Measurements from ENCODE around the gene STAT5A.
"Not testable (repeated sequence)": the region's sequence is repeated elsewhere in the genome, so short reads cannot be mapped to it uniquely, and the experiment has no call there.

The STAT5A gene

DNA sequence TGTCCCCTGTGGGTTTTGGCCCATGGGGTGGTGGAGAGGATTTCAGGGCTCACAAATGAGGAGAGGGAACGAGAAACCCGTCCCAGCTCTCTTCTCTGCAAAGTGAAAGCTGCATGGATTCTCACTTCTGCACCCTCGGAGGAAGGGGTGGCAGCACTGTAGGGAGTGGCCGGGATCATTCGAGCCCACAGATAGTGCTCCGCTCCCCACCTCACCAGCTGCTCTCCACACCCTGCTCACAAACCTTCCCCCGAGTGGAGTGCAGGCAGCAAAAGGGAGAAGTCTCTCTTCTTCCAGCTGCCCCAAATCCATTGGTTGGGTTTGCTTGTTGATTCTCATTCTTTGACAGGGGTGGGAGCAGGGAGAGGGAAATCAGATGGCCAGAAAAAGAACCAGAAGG is 20.1 kb downstream of the STAT5A start:
- no peak for DNase-seq (ENCODE audit: low read depth)

DNA sequence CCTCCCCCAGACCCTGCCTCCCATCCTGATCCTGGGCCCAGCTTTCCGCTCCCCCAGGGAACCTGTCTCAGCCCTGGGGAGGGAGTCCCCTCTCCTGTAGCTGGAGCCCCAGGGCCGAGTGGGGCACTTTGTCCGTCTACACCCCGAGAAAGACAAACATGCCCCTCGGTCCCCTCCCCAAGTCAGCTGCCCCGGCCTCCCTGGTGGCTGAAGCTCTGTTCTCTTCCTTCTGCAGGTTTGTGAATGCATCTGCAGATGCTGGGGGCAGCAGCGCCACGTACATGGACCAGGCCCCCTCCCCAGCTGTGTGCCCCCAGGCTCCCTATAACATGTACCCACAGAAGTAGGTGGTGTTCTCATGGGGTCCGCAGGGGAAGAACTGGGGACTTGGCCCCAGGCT is 20.8 kb downstream of the STAT5A start:
- no peak for DNase-seq (ENCODE audit: low read depth)

DNA sequence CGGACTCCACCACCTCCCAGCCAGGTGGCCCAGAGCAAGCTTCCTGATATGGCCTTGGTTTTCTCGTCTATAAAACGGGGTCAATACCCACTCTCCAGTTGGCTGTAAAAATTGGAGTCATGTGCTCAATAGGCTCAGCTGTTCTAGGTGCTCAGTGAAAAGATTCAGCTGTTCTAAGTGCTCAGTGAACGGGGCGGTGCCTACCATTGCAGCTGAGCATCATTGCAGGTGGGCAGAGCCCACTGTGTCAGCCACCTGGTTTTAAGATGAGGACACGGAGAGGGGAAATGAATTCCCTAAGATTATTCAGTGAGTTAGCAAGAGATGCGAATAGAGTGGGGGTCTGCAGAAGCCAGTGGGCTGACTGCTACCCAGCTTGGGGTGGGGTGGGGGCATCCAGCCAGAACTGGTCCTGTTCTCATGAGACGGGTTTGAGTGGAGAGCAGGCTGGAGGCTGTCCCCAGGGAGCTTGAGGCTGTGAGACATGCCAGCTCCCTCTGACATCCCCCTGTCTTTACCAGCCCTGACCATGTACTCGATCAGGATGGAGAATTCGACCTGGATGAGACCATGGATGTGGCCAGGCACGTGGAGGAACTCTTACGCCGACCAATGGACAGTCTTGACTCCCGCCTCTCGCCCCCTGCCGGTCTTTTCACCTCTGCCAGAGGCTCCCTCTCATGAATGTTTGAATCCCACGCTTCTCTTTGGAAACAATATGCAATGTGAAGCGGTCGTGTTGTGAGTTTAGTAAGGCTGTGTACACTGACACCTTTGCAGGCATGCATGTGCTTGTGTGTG is 21.9 kb downstream of the STAT5A start:
- DNase-seq (ENCODE audit: low read depth) = no peak

DNA sequence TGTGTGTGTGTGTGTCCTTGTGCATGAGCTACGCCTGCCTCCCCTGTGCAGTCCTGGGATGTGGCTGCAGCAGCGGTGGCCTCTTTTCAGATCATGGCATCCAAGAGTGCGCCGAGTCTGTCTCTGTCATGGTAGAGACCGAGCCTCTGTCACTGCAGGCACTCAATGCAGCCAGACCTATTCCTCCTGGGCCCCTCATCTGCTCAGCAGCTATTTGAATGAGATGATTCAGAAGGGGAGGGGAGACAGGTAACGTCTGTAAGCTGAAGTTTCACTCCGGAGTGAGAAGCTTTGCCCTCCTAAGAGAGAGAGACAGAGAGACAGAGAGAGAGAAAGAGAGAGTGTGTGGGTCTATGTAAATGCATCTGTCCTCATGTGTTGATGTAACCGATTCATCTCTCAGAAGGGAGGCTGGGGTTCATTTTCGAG is 22.5 kb downstream of the STAT5A start:
- no peak for DNase-seq (ENCODE audit: low read depth)

DNA sequence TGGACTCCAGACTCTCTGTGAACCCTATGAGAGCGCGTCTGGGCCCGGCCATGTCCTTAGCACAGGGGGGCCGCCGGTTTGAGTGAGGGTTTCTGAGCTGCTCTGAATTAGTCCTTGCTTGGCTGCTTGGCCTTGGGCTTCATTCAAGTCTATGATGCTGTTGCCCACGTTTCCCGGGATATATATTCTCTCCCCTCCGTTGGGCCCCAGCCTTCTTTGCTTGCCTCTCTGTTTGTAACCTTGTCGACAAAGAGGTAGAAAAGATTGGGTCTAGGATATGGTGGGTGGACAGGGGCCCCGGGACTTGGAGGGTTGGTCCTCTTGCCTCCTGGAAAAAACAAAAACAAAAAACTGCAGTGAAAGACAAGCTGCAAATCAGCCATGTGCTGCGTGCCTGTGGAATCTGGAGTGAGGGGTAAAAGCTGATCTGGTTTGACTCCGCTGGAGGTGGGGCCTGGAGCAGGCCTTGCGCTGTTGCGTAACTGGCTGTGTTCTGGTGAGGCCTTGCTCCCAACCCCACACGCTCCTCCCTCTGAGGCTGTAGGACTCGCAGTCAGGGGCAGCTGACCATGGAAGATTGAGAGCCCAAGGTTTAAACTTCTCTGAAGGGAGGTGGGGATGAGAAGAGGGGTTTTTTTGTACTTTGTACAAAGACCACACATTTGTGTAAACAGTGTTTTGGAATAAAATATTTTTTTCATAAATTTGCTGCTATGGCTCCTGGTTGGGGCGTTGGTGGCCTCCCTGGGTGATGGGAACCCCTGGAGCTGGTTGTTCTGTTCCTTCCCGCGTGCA is 23.1 kb downstream of the STAT5A start:
- DNase-seq (ENCODE audit: low read depth) = peak; percentile 86

DNA sequence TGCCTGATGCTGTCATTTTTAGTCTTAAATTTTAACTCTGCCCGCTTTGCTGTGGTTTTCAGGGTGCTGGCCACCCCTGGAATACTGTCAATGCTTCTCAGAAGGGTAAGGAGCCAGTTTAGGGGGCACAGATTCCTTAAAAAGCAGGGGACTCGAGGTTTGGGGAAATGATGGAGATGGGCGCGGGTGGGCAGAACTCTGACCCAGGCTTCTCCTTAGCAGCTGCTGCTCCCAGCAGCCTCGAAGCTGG is 23.7 kb downstream of the STAT5A start:
- no peak for DNase-seq (ENCODE audit: low read depth)

DNA sequence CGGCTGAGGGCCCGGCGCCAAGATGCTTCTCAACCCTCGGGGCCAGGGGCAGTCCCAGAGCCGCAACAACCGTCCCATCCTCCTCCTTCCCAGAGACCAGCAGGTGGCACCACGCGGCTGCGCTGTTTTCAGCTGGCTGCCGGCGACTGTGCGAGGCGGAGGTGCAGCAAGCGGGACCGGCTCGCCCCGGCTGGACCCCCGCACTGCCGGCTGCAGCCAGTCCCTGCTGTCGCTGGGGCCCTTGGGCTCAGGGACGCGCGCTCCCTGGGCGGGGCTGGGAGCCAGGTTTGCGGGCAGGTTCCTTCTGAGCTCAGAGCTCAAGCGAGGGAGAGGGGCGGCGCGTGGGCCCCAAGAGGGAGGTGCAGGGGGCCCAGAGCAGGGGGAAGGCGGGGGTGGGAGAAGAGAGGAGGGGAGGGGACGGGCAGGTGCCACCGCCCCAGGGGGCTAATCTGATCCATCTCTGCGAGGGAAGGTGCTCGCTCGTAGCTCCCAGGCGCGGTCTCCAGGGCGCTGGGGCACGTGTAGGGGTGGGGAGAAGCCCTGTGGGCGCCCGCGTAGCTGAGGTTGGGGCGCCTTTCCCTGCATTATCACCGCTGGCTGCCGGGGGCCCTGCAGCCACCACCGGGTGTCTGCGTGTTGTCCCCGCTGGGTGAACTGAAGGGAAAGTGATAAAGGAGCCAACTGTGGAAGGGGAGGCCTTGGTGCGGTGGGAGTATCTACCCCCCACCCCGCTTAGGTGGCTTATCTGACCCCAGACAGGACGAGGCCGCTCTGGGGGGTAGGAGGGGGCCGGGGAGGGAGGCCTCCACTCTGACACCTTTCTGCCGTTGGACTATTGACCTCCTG is 24.2 kb downstream of the STAT5A start:
- DNase-seq (ENCODE audit: low read depth) = no peak

DNA sequence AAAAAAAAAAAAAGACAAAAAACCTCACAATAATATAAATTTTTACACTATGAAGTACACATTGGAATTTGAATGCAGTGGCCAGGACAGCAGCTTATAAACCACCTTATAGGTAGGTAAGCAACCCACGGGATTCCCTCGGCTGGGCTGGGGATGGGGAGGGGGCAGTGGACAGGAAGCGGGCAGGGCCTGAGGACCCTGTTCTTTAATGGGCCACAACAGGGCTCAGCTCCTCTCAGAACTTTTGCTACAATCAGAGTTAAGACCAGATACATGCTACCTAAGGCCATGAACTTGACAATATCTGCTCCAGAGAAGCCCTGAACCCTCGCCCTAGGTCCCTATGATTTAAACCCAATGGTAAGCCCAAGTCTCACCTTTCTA is 25.1 kb downstream of the STAT5A start:
- DNase-seq (ENCODE audit: low read depth) = no peak

DNA sequence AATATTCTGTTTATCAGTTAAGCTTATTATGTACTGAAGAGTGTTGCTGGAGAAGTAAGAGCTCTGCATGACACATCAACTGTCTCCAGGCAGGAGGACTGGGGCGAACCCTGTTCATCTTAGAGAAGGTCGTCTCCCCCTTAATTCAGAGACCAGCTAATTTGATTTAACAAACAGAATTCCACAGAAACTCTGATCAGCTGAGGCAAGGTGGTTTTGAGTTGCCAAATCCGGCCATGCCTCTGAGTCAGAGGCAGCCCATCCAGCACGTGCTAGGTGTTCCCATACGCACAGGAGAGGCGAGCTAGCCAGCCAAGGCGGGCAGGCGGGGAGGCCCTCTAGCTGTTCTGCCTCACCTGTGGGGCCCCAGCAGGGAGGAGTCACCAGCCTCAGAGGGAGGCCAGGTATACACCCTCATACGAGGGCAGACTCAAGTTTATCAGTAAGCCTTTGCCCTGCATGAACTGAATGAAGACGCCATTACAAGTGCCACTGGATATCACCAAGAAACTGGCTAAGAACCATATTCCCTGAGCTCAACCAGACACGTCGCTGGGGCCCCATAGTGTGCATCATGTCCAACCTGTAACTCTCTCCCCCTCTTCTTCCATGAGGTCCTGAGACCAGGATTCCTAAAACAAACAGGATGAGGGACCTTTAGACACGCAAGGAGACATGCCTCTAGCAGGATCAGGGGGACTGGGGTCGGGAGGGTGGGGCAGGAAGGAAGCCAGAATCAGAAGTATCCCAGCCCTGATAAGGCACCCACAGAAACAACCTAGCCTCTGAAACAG is 25.7 kb downstream of the STAT5A start:
- no peak for DNase-seq (ENCODE audit: low read depth)

DNA sequence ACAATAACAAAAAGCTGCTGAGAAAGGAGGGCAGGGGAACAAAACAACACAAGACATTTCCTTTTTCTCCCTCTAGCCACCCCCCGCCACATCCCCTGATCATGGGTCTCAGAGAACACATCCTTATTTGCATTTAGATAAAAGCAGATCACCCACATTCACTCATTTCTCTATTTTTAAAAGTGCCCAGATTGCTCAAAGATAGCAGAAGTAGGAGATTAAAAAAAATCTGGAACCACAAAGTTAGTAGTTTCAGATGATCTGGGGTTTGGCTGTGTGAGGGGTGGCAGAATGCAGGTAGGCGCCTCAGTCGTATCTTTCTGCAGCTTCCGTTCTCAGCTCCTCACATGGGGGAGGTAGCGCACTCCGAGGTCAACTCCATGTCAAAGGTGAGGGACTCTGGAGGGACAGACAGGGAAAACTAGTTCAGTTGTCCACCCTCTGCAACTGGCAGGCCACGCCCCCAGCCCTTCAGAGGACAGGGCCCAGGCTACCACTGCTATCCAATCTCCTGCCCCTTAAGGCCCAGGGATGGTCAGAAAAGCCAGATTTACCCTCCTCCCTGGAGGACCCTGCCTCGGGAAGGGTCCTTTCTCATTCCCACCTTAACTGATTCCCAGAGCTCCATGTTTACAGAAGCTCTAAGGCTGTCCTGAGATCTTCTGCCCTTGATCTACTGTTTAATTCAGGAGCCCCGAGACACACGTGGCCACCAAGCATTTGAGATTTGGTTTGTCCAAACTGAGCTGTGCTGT is 27.3 kb downstream of the STAT5A start:
- DNase-seq (ENCODE audit: low read depth) = no peak

DNA sequence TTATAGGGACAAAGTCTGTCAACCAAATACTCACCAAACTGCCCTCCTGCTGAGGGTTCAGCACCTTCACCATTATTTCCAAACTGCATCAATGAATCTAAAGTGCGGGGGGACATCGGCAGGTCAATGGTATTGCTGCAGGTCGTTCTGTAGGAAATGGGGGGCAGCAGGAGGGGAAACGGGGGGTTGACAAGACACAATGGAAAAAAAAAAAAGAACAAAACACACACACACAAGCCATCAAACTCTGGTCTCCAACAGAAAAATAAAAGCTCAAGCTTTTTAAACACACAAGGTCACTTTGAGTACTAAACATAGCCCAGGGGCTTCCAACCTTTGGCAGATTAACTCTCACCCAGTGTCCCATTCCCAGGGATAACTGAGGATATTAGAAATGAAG is 28.5 kb downstream of the STAT5A start:
- no peak for DNase-seq (ENCODE audit: low read depth)

DNA sequence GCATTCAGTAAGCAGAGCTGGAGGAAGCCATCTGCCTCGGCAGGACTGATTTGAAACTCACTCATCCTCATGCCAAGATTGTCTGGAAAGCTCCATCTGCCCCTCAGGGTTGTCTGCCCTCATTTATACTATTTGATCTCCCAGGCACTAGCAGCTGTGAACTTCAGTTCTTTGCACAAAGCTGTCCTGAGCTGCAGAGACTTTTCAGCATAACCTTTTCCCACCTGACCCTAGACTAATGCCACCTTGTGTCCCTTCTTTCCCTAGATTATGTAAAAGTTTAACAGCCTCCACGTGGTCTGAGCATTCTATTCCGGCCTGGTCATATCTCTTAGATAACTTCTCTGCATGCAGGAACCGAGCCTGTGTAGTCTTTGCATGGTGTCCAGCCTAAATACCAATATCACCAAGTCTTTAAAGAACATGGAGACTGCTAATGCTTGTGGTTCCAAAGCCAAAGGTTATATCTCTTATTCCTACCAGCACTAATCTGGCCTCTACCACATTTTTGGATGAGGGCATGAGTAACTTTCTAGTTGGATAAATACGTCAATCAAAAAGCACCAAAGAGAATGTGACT is 29.1 kb downstream of the STAT5A start:
- DNase-seq (ENCODE audit: low read depth) = no peak

DNA sequence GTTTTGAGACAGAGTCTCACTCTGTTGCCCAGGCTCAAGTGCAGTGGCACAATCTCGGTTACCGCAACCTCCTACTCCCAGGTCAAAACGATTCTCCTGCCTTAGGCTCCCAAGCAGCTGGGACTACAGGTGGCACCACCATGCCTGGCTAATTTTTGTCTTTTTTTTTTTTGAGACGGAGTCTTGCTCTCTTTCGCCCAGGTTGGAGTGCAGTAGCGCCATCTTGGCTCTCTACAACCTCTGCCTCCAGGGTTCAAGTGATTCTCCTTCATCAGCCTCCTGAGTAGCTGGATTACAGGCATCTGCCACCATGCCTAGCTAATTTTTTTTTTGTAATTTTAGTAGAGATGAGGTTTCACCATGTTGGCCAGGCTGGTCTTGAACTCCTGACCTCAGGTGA is 29.7 kb downstream of the STAT5A start:
- DNase-seq (ENCODE audit: low read depth) = not testable (repeated sequence)

DNA sequence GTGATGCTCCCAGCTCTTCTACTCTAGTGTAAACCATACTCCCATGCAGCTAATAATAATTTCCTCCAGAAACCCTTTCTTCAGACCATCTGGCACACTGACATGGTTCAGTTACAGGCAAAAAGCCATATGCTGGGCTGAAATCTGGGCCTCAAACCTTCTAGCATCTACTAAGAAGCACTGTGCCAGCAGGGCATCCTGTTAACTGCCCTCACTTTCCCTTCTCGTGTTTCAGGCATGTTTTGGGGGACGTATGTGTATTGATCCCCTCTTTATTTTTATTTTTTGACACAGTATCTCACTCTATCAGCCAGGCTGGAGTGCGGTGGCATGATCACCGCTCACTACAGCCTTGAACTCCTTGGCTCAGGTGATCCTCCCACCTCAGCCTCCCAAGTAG is 33.3 kb downstream of the STAT5A start:
- no peak for DNase-seq (ENCODE audit: low read depth)

DNA sequence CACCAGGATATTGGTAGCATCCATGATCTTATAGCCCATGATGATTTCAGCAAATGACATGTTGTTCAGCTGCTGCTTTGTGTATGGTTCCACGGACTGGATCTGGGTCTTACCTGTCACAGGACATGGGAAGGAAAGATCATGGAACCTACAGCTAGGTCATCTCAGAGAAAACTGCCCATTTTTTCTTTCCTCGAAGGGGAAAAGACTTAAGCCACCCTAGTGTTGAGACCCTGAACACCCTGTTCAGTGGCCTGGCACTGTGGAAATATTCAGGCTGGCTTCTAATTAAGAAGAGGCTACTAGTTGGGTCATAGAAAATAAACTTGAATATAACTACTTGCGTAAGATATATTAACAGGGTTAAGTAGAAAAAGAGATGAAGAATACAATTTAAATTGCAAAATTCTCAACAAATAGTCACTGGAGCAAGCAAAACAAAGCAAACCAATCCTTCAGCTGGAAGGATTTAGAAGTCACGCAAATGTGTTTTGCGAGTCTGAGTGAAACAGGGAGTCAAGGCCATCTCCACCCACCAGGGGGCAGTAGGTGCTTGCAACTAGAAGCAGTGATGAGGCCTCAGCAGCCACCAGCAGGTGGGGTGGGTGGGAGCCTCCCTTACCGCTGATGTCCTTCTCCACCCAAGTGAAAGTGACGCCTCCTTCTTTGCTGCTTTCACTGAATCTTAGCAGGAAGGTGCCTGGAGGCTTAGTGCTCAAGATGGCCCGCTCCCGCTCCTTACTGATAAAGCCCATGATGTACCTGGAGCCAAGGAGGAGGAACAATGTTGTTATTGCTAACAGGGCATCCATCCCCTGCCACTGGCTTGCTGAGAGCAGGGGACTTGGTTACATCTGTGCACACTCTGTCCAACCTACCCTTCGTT is 34.3 kb downstream of the STAT5A start:
- DNase-seq (ENCODE audit: low read depth) = peak; percentile 83

DNA sequence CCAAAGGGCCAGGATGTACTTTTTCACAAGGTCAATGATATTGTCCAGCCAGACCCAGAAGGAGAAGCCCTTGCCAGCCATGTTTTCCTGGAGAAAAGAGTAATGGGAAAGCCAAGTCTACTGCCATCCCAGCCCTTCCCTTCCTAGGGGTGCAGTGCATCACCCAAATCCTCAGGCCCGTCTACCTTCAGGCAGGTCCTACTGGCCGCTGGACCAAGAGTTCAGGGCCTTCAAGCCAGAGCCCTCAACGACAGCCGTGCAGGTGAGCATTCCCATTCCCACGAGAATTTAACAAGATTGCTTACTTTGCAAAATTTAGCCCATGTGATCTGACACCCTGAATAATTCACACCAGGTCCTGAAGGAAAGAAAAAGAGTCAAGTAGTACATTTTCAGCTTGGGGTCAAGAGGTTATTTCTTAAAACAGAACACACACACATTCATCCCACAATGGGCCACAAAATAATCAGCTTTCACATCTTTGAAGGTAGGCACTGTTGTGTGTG is 35.0 kb downstream of the STAT5A start:
- DNase-seq (ENCODE audit: low read depth) = no peak

DNA sequence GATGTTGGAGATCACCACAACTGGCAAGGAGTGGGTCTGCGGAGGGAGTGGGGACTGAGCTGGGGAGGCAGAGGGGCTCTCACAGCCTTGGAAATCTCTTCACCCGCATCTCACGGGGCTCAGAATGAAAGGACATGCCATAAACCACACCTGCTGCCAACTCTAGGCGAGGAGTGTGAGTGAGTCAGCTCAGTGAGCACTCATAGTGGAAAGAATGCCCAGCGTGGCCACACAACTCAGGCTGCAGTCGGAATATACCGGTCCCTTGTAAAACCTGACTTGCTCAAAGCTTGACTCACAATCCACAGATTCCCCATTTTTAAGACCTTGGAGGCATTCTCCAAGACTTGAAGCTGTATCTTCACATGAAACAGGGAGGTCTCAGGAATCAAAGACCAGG is 36.7 kb downstream of the STAT5A start:
- DNase-seq (ENCODE audit: low read depth) = peak; percentile 80

DNA sequence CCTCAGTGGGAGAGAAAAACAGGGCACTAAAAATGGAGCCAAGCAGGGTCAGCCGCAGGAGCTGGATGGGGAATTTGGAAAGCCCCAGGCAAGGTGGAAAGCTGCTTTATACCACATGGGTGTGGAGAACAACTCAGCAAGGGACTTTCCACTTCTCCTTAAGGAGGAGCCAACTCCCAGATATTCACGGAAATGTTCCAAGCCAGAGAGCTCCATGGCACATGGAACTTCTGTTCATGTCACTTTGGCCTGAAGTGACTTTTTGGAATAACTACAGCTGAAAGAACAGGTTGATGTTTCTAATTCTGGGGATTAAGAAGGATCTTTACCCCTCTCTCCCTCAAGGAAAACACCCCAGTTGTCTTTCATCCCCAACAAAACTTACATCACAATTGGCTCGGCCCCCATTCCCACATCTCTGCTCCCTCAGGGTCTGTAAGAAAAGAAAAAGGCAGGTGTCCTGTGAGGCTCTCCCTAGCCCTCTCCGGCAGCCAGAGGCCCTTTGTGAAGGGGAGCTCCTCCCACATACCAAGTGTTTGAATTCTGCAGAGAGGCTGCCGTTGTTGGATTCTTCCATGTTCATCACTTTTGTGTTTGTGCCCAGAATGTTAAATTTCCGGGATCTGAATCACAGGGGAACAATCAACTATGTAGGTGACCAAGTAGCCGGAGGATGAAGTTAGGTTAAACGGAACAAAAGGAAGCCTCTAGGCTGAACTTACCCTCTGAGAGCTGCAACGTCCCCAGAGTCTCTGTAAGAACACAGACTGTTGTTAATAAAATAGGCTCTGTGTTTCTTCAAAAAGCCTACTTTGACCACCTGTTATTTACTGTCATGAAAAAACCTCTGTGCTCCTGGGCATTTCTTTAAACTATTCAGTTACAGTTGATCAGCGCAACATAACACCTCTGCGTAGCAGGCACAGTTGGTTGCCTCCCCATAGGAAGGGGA is 41.0 kb downstream of the STAT5A start:
- DNase-seq (ENCODE audit: low read depth) = no peak

DNA sequence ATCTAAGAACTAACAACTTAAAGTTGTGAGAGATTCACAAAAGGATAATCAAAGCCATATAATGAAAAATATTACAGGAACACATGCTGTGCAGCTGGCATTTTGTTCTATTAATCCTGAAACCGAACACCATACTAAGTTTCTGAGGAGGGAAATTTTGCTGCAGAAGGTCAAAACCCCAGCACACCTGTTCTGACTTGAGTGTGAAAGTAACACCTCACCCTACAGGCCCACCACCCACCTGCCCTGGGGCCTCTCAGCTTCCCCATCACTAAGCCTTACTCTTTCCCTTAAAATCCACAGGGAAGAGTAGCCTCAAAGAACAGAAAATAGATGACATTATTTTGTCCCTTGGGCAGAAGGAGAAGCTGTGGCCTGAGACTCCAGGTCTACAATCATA is 44.8 kb downstream of the STAT5A start:
- no peak for DNase-seq (ENCODE audit: low read depth)

Measured in stromal cell of bone marrow (primary cell).